OCI-LY7 (cell line): Measurements from ENCODE around the gene ADCY9.

Experiments
- CTCF ChIP-seq: fragments of 200-600 bp; sonication (generic); conservative IDR thresholded peaks from 2 replicates; pipeline ENCODE4 v1.5.1; 2014; ENCODE audit warnings: mild to moderate bottlenecking, antibody characterized with exemption, low read length, moderate library complexity, mixed read lengths
- EZH2phosphoT487 ChIP-seq: fragments of 200-600 bp; sonication (generic); IDR thresholded peaks from 2 replicates; pipeline ENCODE4 v1.6.1; 2018; ENCODE audit warnings: low read depth, borderline replicate concordance, mild to moderate bottlenecking, mixed run types, antibody characterized with exemption, low read length, moderate library complexity, mixed read lengths

- TF ChIP-seq CTCF (no peak), EZH2phosphoT487 (no peak)
Measured at GRCh38 chr16:4103745-4104144, 12.5 kb downstream of the ADCY9 start.
